Neural progenitor cell (in vitro differentiated cells): ENCODE measurements around the gene SPNS3. TPM values are rescaled to one million over a fixed set of nuclear protein-coding genes. Genes with fewer than 3 reads are reported as not detected.

ENCODE experiments used
- DNase-seq: peaks from one replicate; pipeline ENCODE4 v3.0.0-alpha.2; 2016; ENCODE audit warnings: low spot score
- H2AFZ ChIP-seq: fragments of 200-600 bp; sonication (generic); replicated peaks from 2 replicates; pipeline ENCODE4 v1.6.1; 2016; ENCODE audit warnings: antibody characterized with exemption
- H3F3A ChIP-seq: fragments of 200-600 bp; sonication (generic); 2 replicates; pipeline ENCODE4 v1.6.1; 2016; ENCODE audit warnings: antibody characterized with exemption, low read depth
- H3K27ac ChIP-seq: fragments of 200-600 bp; sonication (generic); 2 replicates; pipeline ENCODE4 v1.5.1; 2016; ENCODE audit warnings: mild to moderate bottlenecking
- H3K27me3 ChIP-seq: fragments of 200-600 bp; sonication (generic); 2 replicates; pipeline ENCODE4 v1.6.1; 2016; ENCODE audit warnings: mild to moderate bottlenecking, moderate library complexity
- H3K36me3 ChIP-seq: fragments of 200-600 bp; sonication (generic); 2 replicates; pipeline ENCODE4 v1.5.1; 2016
- H3K4me1 ChIP-seq: fragments of 200-600 bp; sonication (generic); 2 replicates; pipeline ENCODE4 v1.6.1; 2016; ENCODE audit warnings: mixed run types
- H3K4me2 ChIP-seq: fragments of 200-600 bp; sonication (generic); 2 replicates; pipeline ENCODE4 v1.6.1; 2016
- H3K4me3 ChIP-seq: fragments of 200-600 bp; sonication (generic); 2 replicates; pipeline ENCODE4 v1.5.1; 2016
- H3K79me2 ChIP-seq: fragments of 200-600 bp; sonication (generic); 2 replicates; pipeline ENCODE4 v1.6.1; 2016; ENCODE audit warnings: low read depth
- H3K9ac ChIP-seq: fragments of 200-600 bp; sonication (generic); 2 replicates; pipeline ENCODE4 v1.6.1; 2016
- H3K9me3 ChIP-seq: fragments of 200-600 bp; sonication (generic); 2 replicates; pipeline ENCODE4 v1.5.1; 2016; ENCODE audit warnings: low read depth
- H4K20me1 ChIP-seq: fragments of 200-600 bp; sonication (generic); 2 replicates; pipeline ENCODE4 v1.6.1; 2016; ENCODE audit warnings: low read depth
- H3K27ac Mint-ChIP-seq: 3 replicates; pipeline ENCODE4 v1.8.0; 2021; ENCODE audit warnings: mixed read lengths
- H3K27me3 Mint-ChIP-seq: 2 replicates; pipeline ENCODE4 v1.8.0; 2022; ENCODE audit warnings: low read depth, mild to moderate bottlenecking, inconsistent platforms, moderate library complexity, mixed read lengths; ENCODE audit not compliant: insufficient read depth
- H3K36me3 Mint-ChIP-seq: 3 replicates; pipeline ENCODE4 v1.8.0; 2021; ENCODE audit warnings: mixed read lengths
- H3K4me1 Mint-ChIP-seq: 3 replicates; pipeline ENCODE4 v1.8.0; 2021; ENCODE audit warnings: mixed read lengths
- H3K4me3 Mint-ChIP-seq: 3 replicates; pipeline ENCODE4 v1.8.0; 2021; ENCODE audit warnings: mild to moderate bottlenecking, moderate library complexity, mixed read lengths
- H3K9me3 Mint-ChIP-seq: 3 replicates; pipeline ENCODE4 v1.8.0; 2020; ENCODE audit warnings: mixed read lengths
- EZH2 ChIP-seq: fragments of 200-600 bp; sonication (generic); IDR thresholded peaks from 2 replicates; pipeline ENCODE4 v1.6.1; 2017; ENCODE audit warnings: antibody characterized with exemption, mild to moderate bottlenecking, moderate library complexity
- EZH2phosphoT487 ChIP-seq: fragments of 200-600 bp; sonication (generic); IDR thresholded peaks from 2 replicates; pipeline ENCODE4 v1.6.1; 2017; ENCODE audit warnings: antibody characterized with exemption
- total RNA-seq: library from RNA; depleted of rRNA; stranded (reverse); fragments of >200 nt; gene quantifications from 2 replicates; pipeline ENCODE4 v1.2.3, GENCODE V29; 2015; ENCODE audit warnings: low replicate concordance
- TF ChIP-seq, protein P1 (sequence below): fragments of 200-600 bp; sonication (generic); IDR thresholded peaks from 2 replicates; pipeline ENCODE4 v1.5.1; 2017; ENCODE audit warnings: antibody characterized with exemption, mild to moderate bottlenecking

Gene SPNS3
- total RNA-seq, 1 donor from 2014 or later, result not detected

DNA sequence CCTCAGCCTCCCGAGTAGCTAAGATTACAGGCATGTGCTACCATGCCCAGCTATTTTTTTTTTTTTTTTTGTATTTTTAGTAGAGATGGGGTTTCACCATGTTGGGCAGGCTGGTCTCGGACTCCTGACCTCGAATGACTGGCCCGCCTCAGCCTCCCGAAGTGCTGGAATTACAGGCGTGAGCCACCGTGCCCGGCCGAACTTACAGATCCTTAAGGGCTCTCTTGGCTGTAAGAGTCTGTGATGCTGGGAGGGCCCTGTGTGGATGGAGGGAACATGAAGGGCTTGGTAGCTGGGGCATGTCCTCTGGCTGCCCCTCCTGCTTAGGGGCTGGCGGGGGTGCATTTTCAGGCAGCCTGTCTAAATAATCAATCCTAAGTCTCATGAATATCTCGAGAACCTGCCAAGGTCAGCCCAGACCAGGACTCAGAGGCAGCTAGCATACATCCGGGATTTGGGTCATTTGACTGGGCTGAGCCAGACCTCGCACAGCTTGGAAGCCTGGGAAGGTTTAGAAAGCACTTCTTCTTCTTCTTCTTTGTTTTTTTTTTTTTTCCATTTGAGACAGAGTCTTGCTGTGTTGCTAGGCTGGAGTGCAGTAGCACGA, 17.1 kb downstream of the SPNS3 start:
- Histone ChIP-seq H3K4me1 (no peaks in the 10 kb centered on the region), H3F3A (no peaks in the 10 kb centered on the region), H3K4me3 (no peak overlapping the region), H3K79me2 (no peaks in the 10 kb centered on the region), H3K27me3 (no peaks in the 10 kb centered on the region), H3K9ac (no peak overlapping the region), H2AFZ (no peak overlapping the region), H3K9me3 (no peaks in the 10 kb centered on the region), H3K4me2 (no peak overlapping the region), H3K36me3 (no peaks in the 10 kb centered on the region), H4K20me1 (no peaks in the 10 kb centered on the region), H3K27ac (no peak overlapping the region)
- Mint-ChIP-seq H3K27ac (no peak overlapping the region), H3K4me3 (no peak overlapping the region), H3K36me3 (no peaks in the 10 kb centered on the region), H3K4me1 (no peaks in the 10 kb centered on the region), H3K9me3 (no peaks in the 10 kb centered on the region), H3K27me3 (peaks cover 7% of the 10 kb centered on the region)
- TF ChIP-seq, protein P1, sequence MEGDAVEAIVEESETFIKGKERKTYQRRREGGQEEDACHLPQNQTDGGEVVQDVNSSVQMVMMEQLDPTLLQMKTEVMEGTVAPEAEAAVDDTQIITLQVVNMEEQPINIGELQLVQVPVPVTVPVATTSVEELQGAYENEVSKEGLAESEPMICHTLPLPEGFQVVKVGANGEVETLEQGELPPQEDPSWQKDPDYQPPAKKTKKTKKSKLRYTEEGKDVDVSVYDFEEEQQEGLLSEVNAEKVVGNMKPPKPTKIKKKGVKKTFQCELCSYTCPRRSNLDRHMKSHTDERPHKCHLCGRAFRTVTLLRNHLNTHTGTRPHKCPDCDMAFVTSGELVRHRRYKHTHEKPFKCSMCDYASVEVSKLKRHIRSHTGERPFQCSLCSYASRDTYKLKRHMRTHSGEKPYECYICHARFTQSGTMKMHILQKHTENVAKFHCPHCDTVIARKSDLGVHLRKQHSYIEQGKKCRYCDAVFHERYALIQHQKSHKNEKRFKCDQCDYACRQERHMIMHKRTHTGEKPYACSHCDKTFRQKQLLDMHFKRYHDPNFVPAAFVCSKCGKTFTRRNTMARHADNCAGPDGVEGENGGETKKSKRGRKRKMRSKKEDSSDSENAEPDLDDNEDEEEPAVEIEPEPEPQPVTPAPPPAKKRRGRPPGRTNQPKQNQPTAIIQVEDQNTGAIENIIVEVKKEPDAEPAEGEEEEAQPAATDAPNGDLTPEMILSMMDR, result no peak
- TF ChIP-seq EZH2phosphoT487 (no peak), EZH2 (no peak)
- DNase-seq, result no peak

DNA sequence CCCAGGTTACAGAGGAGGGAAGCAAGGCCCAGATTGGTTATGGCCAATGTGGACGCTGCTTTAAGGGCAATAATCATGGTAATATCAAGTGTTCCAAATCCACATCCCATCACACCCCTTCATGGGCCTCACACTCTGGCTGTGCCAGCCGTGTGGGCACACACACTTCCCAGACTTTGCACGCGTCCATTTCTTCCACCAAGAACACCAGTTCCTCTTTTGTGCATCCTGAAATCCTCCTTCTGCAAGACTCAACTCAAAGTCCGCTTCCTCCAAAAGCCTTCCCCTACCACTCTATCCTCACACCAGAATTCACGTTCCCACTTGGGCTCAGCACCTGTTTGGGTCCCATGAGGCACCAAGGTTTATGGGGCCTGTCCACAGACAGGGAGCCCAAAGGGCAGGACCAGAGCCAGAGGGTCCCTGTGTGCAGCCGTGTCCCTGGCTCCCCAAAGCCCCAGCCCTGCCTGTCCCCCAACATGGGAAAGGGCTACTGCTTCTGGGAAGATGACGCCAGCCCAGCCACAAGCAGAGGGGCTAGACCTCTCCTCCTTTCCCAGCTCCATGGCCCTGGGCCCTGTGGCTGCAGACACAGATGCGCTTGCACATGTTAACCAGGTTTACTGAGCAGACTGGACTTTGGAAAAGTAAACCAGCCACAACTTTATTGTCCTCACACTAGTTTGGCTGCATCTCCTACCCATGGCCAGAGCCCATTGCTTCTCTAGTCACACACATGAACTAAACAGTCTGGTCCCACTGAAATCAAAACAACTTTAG, 20.3 kb downstream of the SPNS3 start:
- H3K36me3 Mint-ChIP-seq, result no peaks in the 10 kb centered on the region
- no peak overlapping the region for H3K4me3 ChIP-seq
- no peak overlapping the region for H3K27ac Mint-ChIP-seq
- H3K9me3 ChIP-seq, result no peaks in the 10 kb centered on the region
- no peaks in the 10 kb centered on the region for H4K20me1 ChIP-seq
- H3K27me3 ChIP-seq, result no peaks in the 10 kb centered on the region
- no peaks in the 10 kb centered on the region for H3K9me3 Mint-ChIP-seq
- TF ChIP-seq, protein P1, result no peak
- TF ChIP-seq EZH2 (no peak), EZH2phosphoT487 (no peak)
- no peak overlapping the region for H3K4me2 ChIP-seq
- H3K27me3 Mint-ChIP-seq, result peaks cover 13% of the 10 kb centered on the region
- DNase-seq, result no peak
- H2AFZ ChIP-seq, result no peak overlapping the region
- H3K4me3 Mint-ChIP-seq, result no peak overlapping the region
- no peaks in the 10 kb centered on the region for H3K4me1 ChIP-seq
- no peaks in the 10 kb centered on the region for H3K79me2 ChIP-seq
- no peaks in the 10 kb centered on the region for H3K4me1 Mint-ChIP-seq
- H3K36me3 ChIP-seq, result no peaks in the 10 kb centered on the region
- H3K9ac ChIP-seq, result no peak overlapping the region
- H3K27ac ChIP-seq, result no peak overlapping the region
- no peaks in the 10 kb centered on the region for H3F3A ChIP-seq

DNA sequence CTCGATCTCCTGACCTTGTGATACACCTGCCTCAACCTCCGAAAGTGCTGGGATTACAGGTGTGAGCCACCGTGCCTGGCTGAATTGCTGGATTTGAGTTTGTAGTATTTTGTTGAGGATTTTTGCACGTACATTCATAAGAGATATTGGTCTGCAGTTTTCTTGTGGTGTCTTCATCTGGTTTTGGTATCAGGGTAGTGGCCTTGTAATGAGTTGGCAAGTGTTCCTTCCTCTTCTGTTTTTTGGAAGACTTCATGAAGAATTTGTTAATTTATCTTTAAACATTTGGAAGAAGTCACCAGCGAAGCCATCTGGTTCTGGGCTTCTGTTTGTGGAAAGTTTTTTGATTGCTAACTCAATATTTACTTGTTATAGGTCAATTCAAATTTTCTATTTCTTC, 26.9 kb downstream of the SPNS3 start:
- TF ChIP-seq EZH2phosphoT487 (no peak), EZH2 (no peak)
- TF ChIP-seq, protein P1, result no peak
- DNase-seq, result no peak
- Histone ChIP-seq H3F3A (no peaks in the 10 kb centered on the region), H3K9me3 (no peaks in the 10 kb centered on the region), H3K4me3 (no peak overlapping the region), H3K9ac (no peak overlapping the region), H3K4me1 (no peaks in the 10 kb centered on the region), H3K27ac (no peak overlapping the region), H3K36me3 (no peaks in the 10 kb centered on the region), H3K27me3 (no peaks in the 10 kb centered on the region), H4K20me1 (no peaks in the 10 kb centered on the region), H3K79me2 (no peaks in the 10 kb centered on the region), H2AFZ (no peak overlapping the region), H3K4me2 (no peak overlapping the region)
- Mint-ChIP-seq H3K36me3 (no peaks in the 10 kb centered on the region), H3K4me3 (no peak overlapping the region), H3K4me1 (no peaks in the 10 kb centered on the region), H3K27ac (no peak overlapping the region), H3K27me3 (peaks cover 11% of the 10 kb centered on the region), H3K9me3 (peaks cover 5% of the 10 kb centered on the region)
